Heart right ventricle (tissue), 16 donors: Measurements from ENCODE around the gene SYS1. TPM values are rescaled to one million over a fixed set of nuclear protein-coding genes. Genes with fewer than 3 reads are reported as not detected.

ENCODE experiments used
- ATAC-seq, 8 donors: fragments of 200-7000 bp; cut with Tn5 transposase; one replicate each; pipeline ENCODE4 v1.9.1; 2020; ENCODE audit warnings: mild to moderate bottlenecking in 8 of 8, moderate library complexity in 8 of 8, moderate number of reproducible peaks in 1 of 8
- DNase-seq, 2 donors: peaks; one replicate each; pipeline ENCODE4 v3.0.0-alpha.2; 2020
- H3K27ac ChIP-seq, 10 donors: fragments of 200-600 bp; sonication (generic) in 2 of 10; one replicate each; pipeline versions ENCODE4 v1.5.0 to v1.8.0; 2020 to 2022; ENCODE audit warnings: mild to moderate bottlenecking in 3 of 10
- H3K27me3 ChIP-seq, 7 donors: fragments of 200-600 bp; one replicate each; pipeline ENCODE4 v1.8.0; 2021 to 2022; ENCODE audit warnings: mild to moderate bottlenecking in 2 of 7
- H3K36me3 ChIP-seq, 9 donors: fragments of 200-600 bp; sonication (generic) in 1 of 9; one replicate each; pipeline versions ENCODE4 v1.5.0 to v1.8.0; 2020 to 2022; ENCODE audit warnings: mild to moderate bottlenecking in 2 of 9
- H3K4me1 ChIP-seq, 9 donors: fragments of 200-600 bp; sonication (generic) in 1 of 9; one replicate each; pipeline versions ENCODE4 v1.5.0 to v1.8.0; 2020 to 2022; ENCODE audit warnings: mild to moderate bottlenecking in 4 of 9
- H3K4me3 ChIP-seq, 10 donors: fragments of 200-600 bp; sonication (generic) in 2 of 10; one replicate each; pipeline versions ENCODE4 v1.5.0 to v1.8.0; 2020 to 2022; ENCODE audit warnings: mild to moderate bottlenecking in 7 of 10, moderate library complexity in 2 of 10
- H3K9me3 ChIP-seq, 11 donors: fragments of 200-600 bp in 10 of 11; sonication (generic) in 2 of 11; one replicate each; pipeline versions ENCODE4 v1.5.0 to v1.8.0; 2013 to 2022; ENCODE audit warnings: mild to moderate bottlenecking in 2 of 11, control low read depth in 1 of 11, moderate library complexity in 1 of 11
- WGBS, 2 donors: extraction: QIAGEN DNeasy Blood & Tissue Kit; methylation state at CpG; one replicate each; pipeline ENCODE4 v1.1.7; 2013; ENCODE audit warnings: inconsistent platforms in 1 of 2; 5-methylcytosine and 5-hydroxymethylcytosine counted together
- intact Hi-C, 10 donors: fragments of 100-400 bp; cut with DNase I; formaldehyde crosslinking; loops; one replicate each; pipeline versions ENCODE4 v1.11.1 to v1.14.2; 2022
- polyA plus RNA-seq, 2 donors: library from polyadenylated mRNA; stranded (reverse); fragments of 200-250 nt; gene quantifications; one replicate each; pipeline ENCODE4 v1.2.3, GENCODE V29; 2013
- total RNA-seq, 10 donors: library from RNA; stranded (reverse); fragmentation: NEBNext Ultra II Directional in 3 of 10; extraction: Animal tissue kit (Norgen Biotek cat#: 25700) in 3 of 10; gene quantifications; one replicate each; pipeline versions ENCODE4 v1.2.1 to v1.2.4, GENCODE V29; 2021 to 2023
- TF ChIP-seq, protein P1 (sequence below), 9 donors: fragments of 200-600 bp; sonication (generic) in 2 of 9; IDR thresholded peaks; one replicate each; pipeline versions ENCODE4 v1.5.0 to v1.8.0; 2021 to 2022; ENCODE audit warnings: antibody characterized with exemption in 9 of 9, mild to moderate bottlenecking in 5 of 9, moderate library complexity in 1 of 9
- donor health status: Arrhythmogenic right ventricular cardiomyopathy.
- donor health status: ischemic (EF 13 %, LVEDD 7.1; RV severe dilation, severe dysfunction).
- donor health status: healthy with polysubstance abuse.
- donor health status: DM: no; HTN: yes; CAD: no.
- donor health status: DM: no; HTN: no; CAD: no.
- donor health status: ischemic (EF 25% LVEDD 6.9; RV normal size, moderate dysfunction).
- donor health status: ischemic (EF 25% LVEDD 5.7; RV mildly dilated, moderate dysfunction).
- donor health status: healthy.
- donor health status: DM: yes; HTN: yes; CAD: no.
- donor health status: Ischemic cardiomyopathy.
- donor health status: ischemic (EF 35%, LVEDD 5.7; RV mildly dilated, moderate dysfunction).
- donor health status: nonischemic (EF 11% LVEDD 7.7; RV severe dilation, severe dysfunction).
- donor health status: DM: yes; HTN: yes; CAD: no.
- donor health status: PGD.
- donor health status: ischemic (EF 29% LVEDD 5.4; RV normal size, mild dysfunction).
- donor health status: nonischemic (EF 23%, LVEDD 6.1; RV moderate dilation, normal function).

SYS1 gene
- total and polyA plus RNA-seq, 12 donors = 11.7 to 34.5 (median 18.2) TPM

DNA sequence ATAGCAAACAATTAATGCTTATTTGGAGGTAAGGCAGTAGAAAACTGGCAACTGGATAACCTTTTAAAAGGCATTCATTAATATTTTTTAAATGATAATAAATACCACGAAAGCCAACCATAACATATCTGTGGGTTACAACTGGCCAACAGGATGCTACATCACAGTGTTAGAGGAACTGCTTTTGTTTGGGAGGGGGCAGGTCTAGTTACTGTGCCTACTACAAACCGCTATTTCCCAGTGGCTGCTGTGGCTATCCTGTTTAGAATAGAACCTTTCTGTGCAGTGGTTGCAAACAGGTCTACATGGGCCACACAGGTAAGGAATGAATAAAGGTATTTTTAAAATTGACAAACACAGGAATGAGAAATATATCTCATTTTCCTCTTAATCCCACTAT is 54.0 kb downstream of the SYS1 start:
- WGBS, 2 donors = 69 to 73% methylated on average over 2 of the region's 2 CpGs
- intact Hi-C loops = loop anchor here in 2 of 10 donors (5.0 kb wide), 2 partner anchors 45 to 55 kb away; partner anchors contain the start of gene SYS1 (in 1 of the 2)
- ATAC-seq = no peak
- Histone ChIP-seq H3K27ac (peak overlapping the region in 4 of 10 donors; percentile 10 to 92 (median 74)), H3K27me3 (no peaks in the 10 kb centered on the region), H3K4me3 (peak overlapping the region in 9 of 10 donors; percentile 84 to 98 (median 93)), H3K36me3 (peaks cover 0 to 55% (median 25%) of the 10 kb centered on the region in 9 donors), H3K9me3 (no peaks in the 10 kb centered on the region), H3K4me1 (peaks cover 0 to 56% (median 44%) of the 10 kb centered on the region in 9 donors)
- no peak for DNase-seq
- TF ChIP-seq, protein P1, sequence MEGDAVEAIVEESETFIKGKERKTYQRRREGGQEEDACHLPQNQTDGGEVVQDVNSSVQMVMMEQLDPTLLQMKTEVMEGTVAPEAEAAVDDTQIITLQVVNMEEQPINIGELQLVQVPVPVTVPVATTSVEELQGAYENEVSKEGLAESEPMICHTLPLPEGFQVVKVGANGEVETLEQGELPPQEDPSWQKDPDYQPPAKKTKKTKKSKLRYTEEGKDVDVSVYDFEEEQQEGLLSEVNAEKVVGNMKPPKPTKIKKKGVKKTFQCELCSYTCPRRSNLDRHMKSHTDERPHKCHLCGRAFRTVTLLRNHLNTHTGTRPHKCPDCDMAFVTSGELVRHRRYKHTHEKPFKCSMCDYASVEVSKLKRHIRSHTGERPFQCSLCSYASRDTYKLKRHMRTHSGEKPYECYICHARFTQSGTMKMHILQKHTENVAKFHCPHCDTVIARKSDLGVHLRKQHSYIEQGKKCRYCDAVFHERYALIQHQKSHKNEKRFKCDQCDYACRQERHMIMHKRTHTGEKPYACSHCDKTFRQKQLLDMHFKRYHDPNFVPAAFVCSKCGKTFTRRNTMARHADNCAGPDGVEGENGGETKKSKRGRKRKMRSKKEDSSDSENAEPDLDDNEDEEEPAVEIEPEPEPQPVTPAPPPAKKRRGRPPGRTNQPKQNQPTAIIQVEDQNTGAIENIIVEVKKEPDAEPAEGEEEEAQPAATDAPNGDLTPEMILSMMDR (IDR thresholded peaks at IDR 0.05) = no peak

Other genes starting within 250 kb of the SYS1 start
- not detected for gene WFDC5, start 248.0 kb upstream of the SYS1 start, total RNA-seq
- gene WFDC5, start 248.0 kb upstream of the SYS1 start, polyA plus RNA-seq = not detected
- not detected for gene WFDC12, start 238.7 kb upstream of the SYS1 start, total RNA-seq
- not detected for gene WFDC12, start 238.7 kb upstream of the SYS1 start, polyA plus RNA-seq
- 1 to 10 TPM in 1 of 10 donors, under 1 TPM in 1, not detected in 8; 0.57 to 1.9 TPM for gene PI3, start 188.3 kb upstream of the SYS1 start, total RNA-seq
- gene PI3, start 188.3 kb upstream of the SYS1 start, polyA plus RNA-seq = under 1 TPM in 1 of 2 donors, not detected in 1; 0.67 TPM
- gene SEMG1, start 156.1 kb upstream of the SYS1 start, total RNA-seq = not detected
- not detected for gene SEMG1, start 156.1 kb upstream of the SYS1 start, polyA plus RNA-seq
- not detected for gene SEMG2, start 141.8 kb upstream of the SYS1 start, total RNA-seq
- not detected for gene SEMG2, start 141.8 kb upstream of the SYS1 start, polyA plus RNA-seq
- gene SLPI, start 108.6 kb upstream of the SYS1 start, total RNA-seq = 1 to 10 TPM in 4 of 10 donors, under 1 TPM in 2, not detected in 4; 0.43 to 5.1 (median 1.2) TPM
- 1 to 10 TPM; 2.6 to 2.9 TPM for gene SLPI, start 108.6 kb upstream of the SYS1 start, polyA plus RNA-seq
- gene RBPJL, start 56.3 kb upstream of the SYS1 start, total RNA-seq = not detected
- under 1 TPM in 1 of 2 donors, not detected in 1; 0.06 TPM for gene RBPJL, start 56.3 kb upstream of the SYS1 start, polyA plus RNA-seq
- gene MATN4, start 54.9 kb upstream of the SYS1 start, total RNA-seq = under 1 TPM in 2 of 10 donors, not detected in 8; 0.24 to 0.28 TPM
- under 1 TPM in 1 of 2 donors, not detected in 1; 0.06 TPM for gene MATN4, start 54.9 kb upstream of the SYS1 start, polyA plus RNA-seq
- 100 to 1,000 TPM in 5 of 10 donors, 10 to 100 TPM in 5; 66.9 to 161 (median 102) TPM for gene SDC4, start 14.7 kb upstream of the SYS1 start, total RNA-seq
- 10 to 100 TPM; 48.4 to 64.5 TPM for gene SDC4, start 14.7 kb upstream of the SYS1 start, polyA plus RNA-seq
- gene TP53TG5, start 15.2 kb downstream of the SYS1 start, total RNA-seq = 1 to 10 TPM in 8 of 10 donors, under 1 TPM in 2; 0.59 to 2.4 (median 1.3) TPM
- 1 to 10 TPM in 1 of 2 donors, under 1 TPM in 1; 0.43 to 1.1 TPM for gene TP53TG5, start 15.2 kb downstream of the SYS1 start, polyA plus RNA-seq
- 100 to 1,000 TPM; 284 to 676 (median 334) TPM for gene DBNDD2, start 45.1 kb downstream of the SYS1 start, total RNA-seq
- 100 to 1,000 TPM; 353 to 381 TPM for gene DBNDD2, start 45.1 kb downstream of the SYS1 start, polyA plus RNA-seq
- gene PIGT, start 53.0 kb downstream of the SYS1 start, total RNA-seq = 100 to 1,000 TPM; 130 to 221 (median 144) TPM
- 100 to 1,000 TPM in 1 of 2 donors, 10 to 100 TPM in 1; 72.9 to 155 TPM for gene PIGT, start 53.0 kb downstream of the SYS1 start, polyA plus RNA-seq
- gene WFDC2, start 106.6 kb downstream of the SYS1 start, total RNA-seq = 1 to 10 TPM in 1 of 10 donors, under 1 TPM in 3, not detected in 6; 0.44 to 1.6 (median 0.53) TPM
- under 1 TPM; 0.55 to 0.66 TPM for gene WFDC2, start 106.6 kb downstream of the SYS1 start, polyA plus RNA-seq
- not detected for gene SPINT3, start 152.5 kb downstream of the SYS1 start, total RNA-seq
- gene SPINT3, start 152.5 kb downstream of the SYS1 start, polyA plus RNA-seq = not detected
- not detected for gene WFDC6, start 176.3 kb downstream of the SYS1 start, total RNA-seq
- not detected for gene WFDC6, start 176.3 kb downstream of the SYS1 start, polyA plus RNA-seq
- not detected for gene EPPIN, start 184.2 kb downstream of the SYS1 start, total RNA-seq
- gene EPPIN, start 184.2 kb downstream of the SYS1 start, polyA plus RNA-seq = not detected
- not detected for gene WFDC8, start 216.1 kb downstream of the SYS1 start, total RNA-seq
- gene WFDC8, start 216.1 kb downstream of the SYS1 start, polyA plus RNA-seq = not detected